ENCODE results near the gene NRXN3. TPM values are rescaled to one million over a fixed set of nuclear protein-coding genes. Genes with fewer than 3 reads are reported as not detected.

Gene NRXN3
- total RNA-seq, 1 experiment from 2014 or later: not detected

GRCh38 chr14:78598046-78598920 lies 428.1 kb downstream of the NRXN3 start:
- DNase-seq (ENCODE audit: low spot score): peak; percentile 77
- in situ Hi-C loops (cut with HindIII; ENCODE audit: low sequenced_read_pairs): loop anchor here (5.0 kb wide), 1 partner anchor 81 kb away; no protein-coding TSS in a partner anchor

- no peak for DNase-seq (ENCODE audit: low spot score)
- in situ Hi-C loops (cut with HindIII; ENCODE audit: low sequenced_read_pairs): no loop called here
Observed at GRCh38 chr14:78605025-78605762, 435.0 kb downstream of the NRXN3 start.

- in situ Hi-C loops (cut with HindIII; ENCODE audit: low sequenced_read_pairs): no loop called here
- no peak for DNase-seq (ENCODE audit: low spot score)
Observed at GRCh38 chr14:78605897-78606500, 435.8 kb downstream of the NRXN3 start.

- in situ Hi-C loops (cut with HindIII; ENCODE audit: low sequenced_read_pairs): no loop called here
- DNase-seq (ENCODE audit: low spot score): no peak
Observed at GRCh38 chr14:78608998-78609787, 439.0 kb downstream of the NRXN3 start.

- no peak for DNase-seq (ENCODE audit: low spot score)
- in situ Hi-C loops (cut with HindIII; ENCODE audit: low sequenced_read_pairs): no loop called here
Observed at GRCh38 chr14:78610994-78611393, 440.8 kb downstream of the NRXN3 start.

GRCh38 chr14:78611796-78612571 lies 441.8 kb downstream of the NRXN3 start:
- in situ Hi-C loops (cut with HindIII; ENCODE audit: low sequenced_read_pairs): no loop called here
- no peak for DNase-seq (ENCODE audit: low spot score)

- no peak for DNase-seq (ENCODE audit: low spot score)
- in situ Hi-C loops (cut with HindIII; ENCODE audit: low sequenced_read_pairs): no loop called here
Observed at GRCh38 chr14:78612666-78613065, 442.5 kb downstream of the NRXN3 start.

GRCh38 chr14:78614593-78614992 lies 444.4 kb downstream of the NRXN3 start:
- in situ Hi-C loops (cut with HindIII; ENCODE audit: low sequenced_read_pairs): no loop called here
- DNase-seq (ENCODE audit: low spot score): no peak

- no peak for DNase-seq (ENCODE audit: low spot score)
- in situ Hi-C loops (cut with HindIII; ENCODE audit: low sequenced_read_pairs): no loop called here
Observed at GRCh38 chr14:78617735-78618134, 447.6 kb downstream of the NRXN3 start.

GRCh38 chr14:78618368-78618767 lies 448.2 kb downstream of the NRXN3 start:
- no peak for DNase-seq (ENCODE audit: low spot score)
- in situ Hi-C loops (cut with HindIII; ENCODE audit: low sequenced_read_pairs): no loop called here

- no peak for DNase-seq (ENCODE audit: low spot score)
- in situ Hi-C loops (cut with HindIII; ENCODE audit: low sequenced_read_pairs): no loop called here
Observed at GRCh38 chr14:78627114-78627513, 456.9 kb downstream of the NRXN3 start.

GRCh38 chr14:78631551-78631950 lies 461.4 kb downstream of the NRXN3 start:
- no peak for DNase-seq (ENCODE audit: low spot score)
- in situ Hi-C loops (cut with HindIII; ENCODE audit: low sequenced_read_pairs): no loop called here

- DNase-seq (ENCODE audit: low spot score): peak; percentile 9
Observed at GRCh38 chr14:78633752-78634151, 463.6 kb downstream of the NRXN3 start.

GRCh38 chr14:78637489-78637888 lies 467.3 kb downstream of the NRXN3 start:
- in situ Hi-C loops (cut with HindIII; ENCODE audit: low sequenced_read_pairs): no loop called here
- no peak for DNase-seq (ENCODE audit: low spot score)

More at GRCh38 chr14:78633752-78634151, 463.6 kb downstream of the NRXN3 start:
- in situ Hi-C loops (cut with HindIII; ENCODE audit: low sequenced_read_pairs): no loop called here

GRCh38 chr14:78637908-78638475 lies 467.8 kb downstream of the NRXN3 start:
- in situ Hi-C loops (cut with HindIII; ENCODE audit: low sequenced_read_pairs): no loop called here
- DNase-seq (ENCODE audit: low spot score): no peak

GRCh38 chr14:78638926-78639325 lies 468.8 kb downstream of the NRXN3 start:
- no peak for DNase-seq (ENCODE audit: low spot score)
- in situ Hi-C loops (cut with HindIII; ENCODE audit: low sequenced_read_pairs): no loop called here

GRCh38 chr14:78644824-78645559 lies 474.8 kb downstream of the NRXN3 start:
- in situ Hi-C loops (cut with HindIII; ENCODE audit: low sequenced_read_pairs): no loop called here
- DNase-seq (ENCODE audit: low spot score): no peak

Measured in G401 (cell line).